Calu3 (cell line): ENCODE results near the gene PPP1R3F. TPM values are rescaled to one million over a fixed set of nuclear protein-coding genes. Genes with fewer than 3 reads are reported as not detected.

Source experiments
- BruUV-seq: library from RNA; stranded (reverse); fragments of 400-500 nt; replicated peaks from 2 replicates; lab custom pipeline; 2021; lab: Mats Ljungman, UMichigan
- CTCF ChIA-PET: fragments of 300-600 bp; sonication (Branson Sonifier 250); formaldehyde crosslinking; loops from one replicate; lab custom pipeline; 2022; ENCODE audit warnings: antibody characterized with exemption; lab: Charles Lee
- DNase-seq: peaks from one replicate; pipeline ENCODE4 v3.0.0; 2022
- H3K27ac Mint-ChIP-seq: one replicate; pipeline ENCODE4 v1.8.0; 2022; ENCODE audit warnings: mixed read lengths; ENCODE audit not compliant: unreplicated experiment
- H3K27me3 Mint-ChIP-seq: one replicate; pipeline ENCODE4 v1.8.0; 2022; ENCODE audit warnings: mixed read lengths; ENCODE audit not compliant: unreplicated experiment
- H3K36me3 Mint-ChIP-seq: one replicate; pipeline ENCODE4 v1.8.0; 2022; ENCODE audit warnings: mild to moderate bottlenecking, moderate library complexity, mixed read lengths; ENCODE audit not compliant: insufficient read depth, unreplicated experiment
- H3K4me1 Mint-ChIP-seq: one replicate; pipeline ENCODE4 v1.8.0; 2022; ENCODE audit warnings: mild to moderate bottlenecking, low read depth, mixed read lengths; ENCODE audit not compliant: unreplicated experiment
- H3K4me3 Mint-ChIP-seq: one replicate; pipeline ENCODE4 v1.8.0; 2022; ENCODE audit warnings: mild to moderate bottlenecking, low read depth, moderate library complexity, mixed read lengths; ENCODE audit not compliant: unreplicated experiment
- H3K9me3 Mint-ChIP-seq: one replicate; pipeline ENCODE4 v1.8.0; 2022; ENCODE audit warnings: low read depth, mixed read lengths; ENCODE audit not compliant: unreplicated experiment
- intact Hi-C: fragments of 100-400 bp; cut with micrococcal nuclease; formaldehyde crosslinking; loops from one replicate; pipeline ENCODE4 v1.10.0; 2022; ENCODE audit not compliant: unreplicated experiment
- total RNA-seq: library from RNA; stranded (reverse); gene quantifications from 2 replicates; pipeline ENCODE4 v1.2.3, GENCODE V29; 2022
- TF ChIP-seq, protein P1 (sequence below): fragments of 200-600 bp; IDR thresholded peaks from one replicate; pipeline ENCODE4 v1.8.0; 2022; ENCODE audit warnings: antibody characterized with exemption; ENCODE audit not compliant: unreplicated experiment

The PPP1R3F gene
- total RNA-seq, 1 experiment from 2014 or later = 18.8 TPM

GRCh38 chrX:49226946-49227345 lies 42.6 kb upstream of the PPP1R3F start:
- no peak for DNase-seq
- CTCF ChIA-PET = no interaction called here
- no peaks in the 10 kb centered on the region for H3K36me3 Mint-ChIP-seq
- no peak overlapping the region for H3K27ac Mint-ChIP-seq
- no peak overlapping the region for H3K4me3 Mint-ChIP-seq
- H3K4me1 Mint-ChIP-seq = no peaks in the 10 kb centered on the region
- intact Hi-C loops = no loop called here
- H3K27me3 Mint-ChIP-seq = peaks cover 51% of the 10 kb centered on the region
- no TSS peak for BruUV-seq
- no peaks in the 10 kb centered on the region for H3K9me3 Mint-ChIP-seq
- TF ChIP-seq, protein P1, sequence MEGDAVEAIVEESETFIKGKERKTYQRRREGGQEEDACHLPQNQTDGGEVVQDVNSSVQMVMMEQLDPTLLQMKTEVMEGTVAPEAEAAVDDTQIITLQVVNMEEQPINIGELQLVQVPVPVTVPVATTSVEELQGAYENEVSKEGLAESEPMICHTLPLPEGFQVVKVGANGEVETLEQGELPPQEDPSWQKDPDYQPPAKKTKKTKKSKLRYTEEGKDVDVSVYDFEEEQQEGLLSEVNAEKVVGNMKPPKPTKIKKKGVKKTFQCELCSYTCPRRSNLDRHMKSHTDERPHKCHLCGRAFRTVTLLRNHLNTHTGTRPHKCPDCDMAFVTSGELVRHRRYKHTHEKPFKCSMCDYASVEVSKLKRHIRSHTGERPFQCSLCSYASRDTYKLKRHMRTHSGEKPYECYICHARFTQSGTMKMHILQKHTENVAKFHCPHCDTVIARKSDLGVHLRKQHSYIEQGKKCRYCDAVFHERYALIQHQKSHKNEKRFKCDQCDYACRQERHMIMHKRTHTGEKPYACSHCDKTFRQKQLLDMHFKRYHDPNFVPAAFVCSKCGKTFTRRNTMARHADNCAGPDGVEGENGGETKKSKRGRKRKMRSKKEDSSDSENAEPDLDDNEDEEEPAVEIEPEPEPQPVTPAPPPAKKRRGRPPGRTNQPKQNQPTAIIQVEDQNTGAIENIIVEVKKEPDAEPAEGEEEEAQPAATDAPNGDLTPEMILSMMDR = no peak

- BruUV-seq = no TSS peak
- DNase-seq = no peak
- CTCF ChIA-PET = interaction anchor here (1.2 kb wide), 1 partner anchor 37 kb away, joined by 3 read pairs; no protein-coding TSS in a partner anchor
- H3K9me3 Mint-ChIP-seq = no peaks in the 10 kb centered on the region
- H3K4me1 Mint-ChIP-seq = no peaks in the 10 kb centered on the region
- H3K4me3 Mint-ChIP-seq = no peak overlapping the region
- TF ChIP-seq, protein P1 = no peak
- no peaks in the 10 kb centered on the region for H3K36me3 Mint-ChIP-seq
- H3K27me3 Mint-ChIP-seq = peaks cover 43% of the 10 kb centered on the region
- no peak overlapping the region for H3K27ac Mint-ChIP-seq
- intact Hi-C loops = no loop called here
Measured at GRCh38 chrX:49227726-49228125, 41.9 kb upstream of the PPP1R3F start.

DNA sequence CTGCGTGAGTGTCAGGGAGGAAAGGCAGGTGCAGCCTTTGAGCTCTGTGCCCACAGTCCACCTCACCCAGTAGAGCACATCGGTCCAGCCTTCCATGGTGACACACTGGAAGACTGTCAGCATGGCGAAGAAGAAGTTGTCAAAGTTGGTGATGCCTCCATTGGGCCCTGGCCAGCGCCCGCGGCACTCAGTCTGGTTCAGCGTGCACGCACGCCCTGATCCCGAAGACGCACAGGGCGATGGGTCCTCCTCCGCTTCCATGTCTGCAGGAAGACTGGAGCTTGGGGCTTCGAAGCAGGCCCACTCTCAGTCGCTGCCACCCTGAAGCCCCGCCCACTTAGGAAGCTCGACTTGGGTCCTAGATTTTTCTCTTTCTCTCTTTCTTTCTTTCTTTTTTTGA lies 41.4 kb upstream of the PPP1R3F start:
- TF ChIP-seq, protein P1 = no peak
- Mint-ChIP-seq H3K27me3 (peaks cover 38% of the 10 kb centered on the region), H3K9me3 (no peaks in the 10 kb centered on the region), H3K4me1 (no peaks in the 10 kb centered on the region), H3K36me3 (no peaks in the 10 kb centered on the region), H3K27ac (no peak overlapping the region), H3K4me3 (no peak overlapping the region)
- intact Hi-C loops = no loop called here
- no TSS peak for BruUV-seq
- no peak for DNase-seq
- CTCF ChIA-PET = interaction anchor here (1.2 kb wide), 1 partner anchor 37 kb away, joined by 3 read pairs; no protein-coding TSS in a partner anchor

- CTCF ChIA-PET = no interaction called here
- intact Hi-C loops = no loop called here
- no peaks in the 10 kb centered on the region for H3K9me3 Mint-ChIP-seq
Measured at GRCh38 chrX:49230500-49231232, 38.9 kb upstream of the PPP1R3F start.

More at GRCh38 chrX:49230500-49231232, 38.9 kb upstream of the PPP1R3F start:
- Mint-ChIP-seq H3K27ac (no peak overlapping the region), H3K27me3 (peaks cover 14% of the 10 kb centered on the region), H3K4me1 (no peaks in the 10 kb centered on the region), H3K4me3 (peak overlapping the region; percentile 58), H3K36me3 (peaks cover 11% of the 10 kb centered on the region)
- no TSS peak for BruUV-seq
- peak; percentile 62 for DNase-seq
- TF ChIP-seq, protein P1 = no peak
